T-helper 22 cell (primary cell): ENCODE measurements around the gene LEF1.

Experiments used
- DNase-seq: peaks from one replicate; pipeline ENCODE4 v3.0.0-alpha.2; 2020; ENCODE audit warnings: low read depth

LEF1 gene

GRCh38 chr4:108149588-108150380 is 18.9 kb downstream of the LEF1 start:
- DNase-seq: no peak

GRCh38 chr4:108148316-108148715 is 20.4 kb downstream of the LEF1 start:
- no peak for DNase-seq

GRCh38 chr4:108146819-108147218 is 21.9 kb downstream of the LEF1 start:
- DNase-seq: no peak

GRCh38 chr4:108146336-108146735 is 22.4 kb downstream of the LEF1 start:
- no peak for DNase-seq

- no peak for DNase-seq
Observed at GRCh38 chr4:108144451-108144850, 24.3 kb downstream of the LEF1 start.

GRCh38 chr4:108143515-108143914 is 25.2 kb downstream of the LEF1 start:
- no peak for DNase-seq

GRCh38 chr4:108142870-108143269 is 25.9 kb downstream of the LEF1 start:
- no peak for DNase-seq

GRCh38 chr4:108141213-108141950 is 27.4 kb downstream of the LEF1 start:
- DNase-seq: no peak

- no peak for DNase-seq
Observed at GRCh38 chr4:108140328-108140727, 28.4 kb downstream of the LEF1 start.

- DNase-seq: no peak
Observed at GRCh38 chr4:108139089-108139488, 29.6 kb downstream of the LEF1 start.

- DNase-seq: no peak
Observed at GRCh38 chr4:108135549-108136209, 33.1 kb downstream of the LEF1 start.

- no peak for DNase-seq
Observed at GRCh38 chr4:108130955-108131354, 37.8 kb downstream of the LEF1 start.

- no peak for DNase-seq
Observed at GRCh38 chr4:108129196-108129595, 39.5 kb downstream of the LEF1 start.

- no peak for DNase-seq
Observed at GRCh38 chr4:108126806-108127205, 41.9 kb downstream of the LEF1 start.

GRCh38 chr4:108120789-108121188 is 47.9 kb downstream of the LEF1 start:
- no peak for DNase-seq

GRCh38 chr4:108119199-108119800 is 49.4 kb downstream of the LEF1 start:
- no peak for DNase-seq

- peak; percentile 57 for DNase-seq
Observed at GRCh38 chr4:108118505-108118904, 50.2 kb downstream of the LEF1 start.

GRCh38 chr4:108117418-108118182 is 51.1 kb downstream of the LEF1 start:
- no peak for DNase-seq

- DNase-seq: no peak
Observed at GRCh38 chr4:108116423-108117168, 52.1 kb downstream of the LEF1 start.

GRCh38 chr4:108115168-108115526 is 53.6 kb downstream of the LEF1 start:
- DNase-seq: no peak

- DNase-seq: no peak
Observed at GRCh38 chr4:108114503-108114902, 54.2 kb downstream of the LEF1 start.
